ENCODE data around the gene ADCY9.
A peak's percentile ranks its signal among the peaks of the same experiment; 100 is the strongest.

ADCY9 gene

GRCh38 chr16:4140652-4141051 lies 24.4 kb upstream of the ADCY9 start:
- Histone ChIP-seq H3K27me3 (ENCODE audit: control insufficient read depth, insufficient read depth, low read length) (peaks cover 11% of the 10 kb centered on the region), H3K4me3 (ENCODE audit: low read depth, low read length) (no peak overlapping the region)

GRCh38 chr16:4139968-4140367 lies 23.7 kb upstream of the ADCY9 start:
- no peaks in the 10 kb centered on the region for H3K36me3 ChIP-seq (ENCODE audit: control insufficient read depth, insufficient read depth, low read length)
- H3K27me3 ChIP-seq (ENCODE audit: control insufficient read depth, insufficient read depth, low read length), result peaks cover 15% of the 10 kb centered on the region
- H3K9me3 ChIP-seq (ENCODE audit: control insufficient read depth, insufficient read depth, low read length), result no peaks in the 10 kb centered on the region
- H3K4me3 ChIP-seq (ENCODE audit: low read depth, low read length), result no peak overlapping the region
- H3K9ac ChIP-seq (ENCODE audit: low read depth, low read length), result no peak overlapping the region
- H3K4me1 ChIP-seq (ENCODE audit: control insufficient read depth, insufficient read depth, low read length), result no peaks in the 10 kb centered on the region

More at GRCh38 chr16:4140652-4141051, 24.4 kb upstream of the ADCY9 start:
- Histone ChIP-seq H3K4me1 (ENCODE audit: control insufficient read depth, insufficient read depth, low read length) (no peaks in the 10 kb centered on the region), H3K9ac (ENCODE audit: low read depth, low read length) (no peak overlapping the region), H3K9me3 (ENCODE audit: control insufficient read depth, insufficient read depth, low read length) (no peaks in the 10 kb centered on the region), H3K36me3 (ENCODE audit: control insufficient read depth, insufficient read depth, low read length) (no peaks in the 10 kb centered on the region)

- H3K36me3 ChIP-seq (ENCODE audit: control insufficient read depth, insufficient read depth, low read length), result no peaks in the 10 kb centered on the region
Measured at GRCh38 chr16:4138713-4139112, 22.5 kb upstream of the ADCY9 start.

GRCh38 chr16:4137438-4137837 lies 21.2 kb upstream of the ADCY9 start:
- H3K4me3 ChIP-seq (ENCODE audit: low read depth, low read length), result no peak overlapping the region
- H3K4me1 ChIP-seq (ENCODE audit: control insufficient read depth, insufficient read depth, low read length), result peaks cover 6% of the 10 kb centered on the region
- H3K9me3 ChIP-seq (ENCODE audit: control insufficient read depth, insufficient read depth, low read length), result no peaks in the 10 kb centered on the region
- H3K9ac ChIP-seq (ENCODE audit: low read depth, low read length), result no peak overlapping the region
- H3K27me3 ChIP-seq (ENCODE audit: control insufficient read depth, insufficient read depth, low read length), result peaks cover 24% of the 10 kb centered on the region
- no peaks in the 10 kb centered on the region for H3K36me3 ChIP-seq (ENCODE audit: control insufficient read depth, insufficient read depth, low read length)

More at GRCh38 chr16:4138713-4139112, 22.5 kb upstream of the ADCY9 start:
- Histone ChIP-seq H3K27me3 (ENCODE audit: control insufficient read depth, insufficient read depth, low read length) (peaks cover 18% of the 10 kb centered on the region), H3K4me3 (ENCODE audit: low read depth, low read length) (no peak overlapping the region), H3K9ac (ENCODE audit: low read depth, low read length) (no peak overlapping the region), H3K9me3 (ENCODE audit: control insufficient read depth, insufficient read depth, low read length) (no peaks in the 10 kb centered on the region), H3K4me1 (ENCODE audit: control insufficient read depth, insufficient read depth, low read length) (peaks cover 6% of the 10 kb centered on the region)

- no peaks in the 10 kb centered on the region for H3K9me3 ChIP-seq (ENCODE audit: control insufficient read depth, insufficient read depth, low read length)
- H3K4me3 ChIP-seq (ENCODE audit: low read depth, low read length), result no peak overlapping the region
- H3K4me1 ChIP-seq (ENCODE audit: control insufficient read depth, insufficient read depth, low read length), result peaks cover 6% of the 10 kb centered on the region
- peaks cover 24% of the 10 kb centered on the region for H3K27me3 ChIP-seq (ENCODE audit: control insufficient read depth, insufficient read depth, low read length)
- H3K36me3 ChIP-seq (ENCODE audit: control insufficient read depth, insufficient read depth, low read length), result no peaks in the 10 kb centered on the region
- no peak overlapping the region for H3K9ac ChIP-seq (ENCODE audit: low read depth, low read length)
Measured at GRCh38 chr16:4136229-4136813, 20.1 kb upstream of the ADCY9 start.

- Histone ChIP-seq H3K9me3 (ENCODE audit: control insufficient read depth, insufficient read depth, low read length) (no peaks in the 10 kb centered on the region), H3K4me1 (ENCODE audit: control insufficient read depth, insufficient read depth, low read length) (peaks cover 6% of the 10 kb centered on the region), H3K27me3 (ENCODE audit: control insufficient read depth, insufficient read depth, low read length) (peaks cover 24% of the 10 kb centered on the region)
Measured at GRCh38 chr16:4135537-4135936, 19.3 kb upstream of the ADCY9 start.

GRCh38 chr16:4133897-4134372 lies 17.7 kb upstream of the ADCY9 start:
- Histone ChIP-seq H3K36me3 (ENCODE audit: control insufficient read depth, insufficient read depth, low read length) (no peaks in the 10 kb centered on the region), H3K4me3 (ENCODE audit: low read depth, low read length) (no peak overlapping the region), H3K4me1 (ENCODE audit: control insufficient read depth, insufficient read depth, low read length) (peaks cover 6% of the 10 kb centered on the region), H3K9ac (ENCODE audit: low read depth, low read length) (no peak overlapping the region), H3K27me3 (ENCODE audit: control insufficient read depth, insufficient read depth, low read length) (peaks cover 24% of the 10 kb centered on the region), H3K9me3 (ENCODE audit: control insufficient read depth, insufficient read depth, low read length) (no peaks in the 10 kb centered on the region)

More at GRCh38 chr16:4135537-4135936, 19.3 kb upstream of the ADCY9 start:
- no peaks in the 10 kb centered on the region for H3K36me3 ChIP-seq (ENCODE audit: control insufficient read depth, insufficient read depth, low read length)
- no peak overlapping the region for H3K9ac ChIP-seq (ENCODE audit: low read depth, low read length)
- no peak overlapping the region for H3K4me3 ChIP-seq (ENCODE audit: low read depth, low read length)

GRCh38 chr16:4131621-4132020 lies 15.4 kb upstream of the ADCY9 start:
- Histone ChIP-seq H3K9me3 (ENCODE audit: control insufficient read depth, insufficient read depth, low read length) (no peaks in the 10 kb centered on the region), H3K4me1 (ENCODE audit: control insufficient read depth, insufficient read depth, low read length) (peaks cover 6% of the 10 kb centered on the region), H3K4me3 (ENCODE audit: low read depth, low read length) (no peak overlapping the region), H3K36me3 (ENCODE audit: control insufficient read depth, insufficient read depth, low read length) (no peaks in the 10 kb centered on the region), H3K9ac (ENCODE audit: low read depth, low read length) (no peak overlapping the region), H3K27me3 (ENCODE audit: control insufficient read depth, insufficient read depth, low read length) (peaks cover 22% of the 10 kb centered on the region)

- Histone ChIP-seq H3K4me3 (ENCODE audit: low read depth, low read length) (no peak overlapping the region), H3K9me3 (ENCODE audit: control insufficient read depth, insufficient read depth, low read length) (no peaks in the 10 kb centered on the region), H3K36me3 (ENCODE audit: control insufficient read depth, insufficient read depth, low read length) (no peaks in the 10 kb centered on the region), H3K4me1 (ENCODE audit: control insufficient read depth, insufficient read depth, low read length) (no peaks in the 10 kb centered on the region), H3K9ac (ENCODE audit: low read depth, low read length) (no peak overlapping the region), H3K27me3 (ENCODE audit: control insufficient read depth, insufficient read depth, low read length) (no peaks in the 10 kb centered on the region)
Measured at GRCh38 chr16:4124535-4125294, 8.5 kb upstream of the ADCY9 start.

- Histone ChIP-seq H3K4me3 (ENCODE audit: low read depth, low read length) (no peak overlapping the region), H3K4me1 (ENCODE audit: control insufficient read depth, insufficient read depth, low read length) (no peaks in the 10 kb centered on the region), H3K36me3 (ENCODE audit: control insufficient read depth, insufficient read depth, low read length) (no peaks in the 10 kb centered on the region), H3K27me3 (ENCODE audit: control insufficient read depth, insufficient read depth, low read length) (peaks cover 3% of the 10 kb centered on the region), H3K9ac (ENCODE audit: low read depth, low read length) (no peak overlapping the region), H3K9me3 (ENCODE audit: control insufficient read depth, insufficient read depth, low read length) (no peaks in the 10 kb centered on the region)
Measured at GRCh38 chr16:4123616-4124300, 7.5 kb upstream of the ADCY9 start.

GRCh38 chr16:4120176-4120575 lies 3.9 kb upstream of the ADCY9 start:
- no peaks in the 10 kb centered on the region for H3K4me1 ChIP-seq (ENCODE audit: control insufficient read depth, insufficient read depth, low read length)
- H3K9ac ChIP-seq (ENCODE audit: low read depth, low read length), result no peak overlapping the region
- no peaks in the 10 kb centered on the region for H3K9me3 ChIP-seq (ENCODE audit: control insufficient read depth, insufficient read depth, low read length)
- no peak overlapping the region for H3K4me3 ChIP-seq (ENCODE audit: low read depth, low read length)
- H3K36me3 ChIP-seq (ENCODE audit: control insufficient read depth, insufficient read depth, low read length), result no peaks in the 10 kb centered on the region
- peaks cover 8% of the 10 kb centered on the region for H3K27me3 ChIP-seq (ENCODE audit: control insufficient read depth, insufficient read depth, low read length)

- no peaks in the 10 kb centered on the region for H3K9me3 ChIP-seq (ENCODE audit: control insufficient read depth, insufficient read depth, low read length)
- no peaks in the 10 kb centered on the region for H3K36me3 ChIP-seq (ENCODE audit: control insufficient read depth, insufficient read depth, low read length)
- peaks cover 25% of the 10 kb centered on the region for H3K27me3 ChIP-seq (ENCODE audit: control insufficient read depth, insufficient read depth, low read length)
- H3K4me3 ChIP-seq (ENCODE audit: low read depth, low read length), result peak overlapping the region; percentile 59
- no peaks in the 10 kb centered on the region for H3K4me1 ChIP-seq (ENCODE audit: control insufficient read depth, insufficient read depth, low read length)
- H3K9ac ChIP-seq (ENCODE audit: low read depth, low read length), result no peak overlapping the region
Measured at GRCh38 chr16:4117250-4117578, 972 bp upstream of the ADCY9 start.

Data from iPS-15b (cell line).